Neural progenitor cell (in vitro differentiated cells): ENCODE results near the gene EGLN1.

ENCODE experiments used
- EZH2 ChIP-seq: fragments of 200-600 bp; sonication (generic); IDR thresholded peaks from 2 replicates; pipeline ENCODE4 v1.6.1; 2017; ENCODE audit warnings: antibody characterized with exemption, mild to moderate bottlenecking, moderate library complexity
- EZH2phosphoT487 ChIP-seq: fragments of 200-600 bp; sonication (generic); IDR thresholded peaks from 2 replicates; pipeline ENCODE4 v1.6.1; 2017; ENCODE audit warnings: antibody characterized with exemption
- TF ChIP-seq, protein P1 (sequence below): fragments of 200-600 bp; sonication (generic); IDR thresholded peaks from 2 replicates; pipeline ENCODE4 v1.5.1; 2017; ENCODE audit warnings: antibody characterized with exemption, mild to moderate bottlenecking

DNA sequence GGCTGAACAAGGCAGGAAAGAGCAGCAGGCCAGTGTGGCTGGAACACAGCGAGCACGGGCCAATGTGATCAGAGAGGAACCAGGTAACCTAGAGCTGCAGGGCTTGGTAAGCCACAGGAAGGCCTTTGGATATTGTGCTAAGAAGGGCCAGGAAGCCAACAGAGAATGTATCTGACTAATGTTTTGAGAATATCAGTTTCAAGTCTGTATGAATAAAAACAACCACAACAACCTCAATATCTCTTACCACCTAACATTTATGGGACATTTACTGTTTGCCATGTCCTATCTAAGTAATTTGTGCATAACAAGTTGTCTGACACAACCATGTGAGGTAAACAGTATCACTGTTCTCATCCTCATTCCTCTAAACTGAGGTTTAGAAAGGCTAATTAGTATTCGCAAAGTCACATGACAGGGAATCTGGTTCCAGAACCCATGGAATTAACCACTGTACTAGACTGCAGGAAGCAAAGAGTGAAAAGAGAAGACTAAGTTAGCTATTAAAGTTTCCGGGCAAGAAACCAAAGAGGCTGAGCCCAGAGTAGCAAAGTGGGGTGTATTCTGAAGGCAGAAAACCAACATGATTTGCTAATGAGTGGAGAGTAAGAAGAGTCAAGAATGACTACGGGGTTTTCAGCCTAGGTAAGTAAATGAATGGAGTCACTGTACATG, 45.1 kb downstream of the EGLN1 start:
- TF ChIP-seq EZH2phosphoT487 (no peak), EZH2 (no peak)
- TF ChIP-seq, protein P1, sequence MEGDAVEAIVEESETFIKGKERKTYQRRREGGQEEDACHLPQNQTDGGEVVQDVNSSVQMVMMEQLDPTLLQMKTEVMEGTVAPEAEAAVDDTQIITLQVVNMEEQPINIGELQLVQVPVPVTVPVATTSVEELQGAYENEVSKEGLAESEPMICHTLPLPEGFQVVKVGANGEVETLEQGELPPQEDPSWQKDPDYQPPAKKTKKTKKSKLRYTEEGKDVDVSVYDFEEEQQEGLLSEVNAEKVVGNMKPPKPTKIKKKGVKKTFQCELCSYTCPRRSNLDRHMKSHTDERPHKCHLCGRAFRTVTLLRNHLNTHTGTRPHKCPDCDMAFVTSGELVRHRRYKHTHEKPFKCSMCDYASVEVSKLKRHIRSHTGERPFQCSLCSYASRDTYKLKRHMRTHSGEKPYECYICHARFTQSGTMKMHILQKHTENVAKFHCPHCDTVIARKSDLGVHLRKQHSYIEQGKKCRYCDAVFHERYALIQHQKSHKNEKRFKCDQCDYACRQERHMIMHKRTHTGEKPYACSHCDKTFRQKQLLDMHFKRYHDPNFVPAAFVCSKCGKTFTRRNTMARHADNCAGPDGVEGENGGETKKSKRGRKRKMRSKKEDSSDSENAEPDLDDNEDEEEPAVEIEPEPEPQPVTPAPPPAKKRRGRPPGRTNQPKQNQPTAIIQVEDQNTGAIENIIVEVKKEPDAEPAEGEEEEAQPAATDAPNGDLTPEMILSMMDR: no peak
